A673 (cell line): ENCODE data around the gene HS3ST3B1.

ENCODE experiments used
- CTCF ChIP-seq: fragments of 300-800, 200-600 bp; sonication (generic); conservative IDR thresholded peaks from 2 replicates; pipeline ENCODE4 v1.5.1; 2017; ENCODE audit warnings: low read depth, mild to moderate bottlenecking, antibody characterized with exemption, low read length, moderate library complexity, mixed read lengths
- EZH2 ChIP-seq: fragments of 200-600 bp; sonication (generic); IDR thresholded peaks from 2 replicates; pipeline ENCODE4 v1.6.1; 2017; ENCODE audit warnings: borderline replicate concordance, low read depth, mild to moderate bottlenecking, mixed read lengths, antibody characterized with exemption, low read length; ENCODE audit not compliant: poor library complexity, severe bottlenecking

DNA sequence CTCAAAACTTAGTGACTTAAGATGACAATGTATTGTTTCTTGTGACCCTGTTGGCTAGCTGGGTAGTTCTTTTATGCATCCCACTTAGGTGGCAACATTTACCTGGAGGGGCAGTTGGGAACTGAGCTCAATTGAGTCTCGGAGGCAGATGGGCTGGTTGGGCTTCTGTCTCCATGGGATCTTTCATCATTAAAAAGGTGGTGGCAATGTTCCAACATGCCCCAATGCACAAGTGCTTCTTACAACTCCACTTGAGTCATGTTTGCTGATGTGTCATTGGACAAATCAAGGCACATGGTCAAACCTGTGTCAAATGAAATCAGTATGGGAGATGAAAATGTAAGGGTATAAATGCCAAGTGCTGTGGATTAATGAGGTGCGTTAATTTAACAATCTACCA lies 11.7 kb upstream of the HS3ST3B1 start:
- no peak for TF ChIP-seq CTCF
- no peak for TF ChIP-seq EZH2
